HepG2 (cell line): ENCODE measurements around the gene KRTAP3-2. TPM values are rescaled to one million over a fixed set of nuclear protein-coding genes. Genes with fewer than 3 reads are reported as not detected.

Experiments
- FOXO4 ChIP-seq: sonication (generic); formaldehyde crosslinking; conservative IDR thresholded peaks from 2 replicates; pipeline ENCODE4 v1.8.1; 2023; ENCODE audit warnings: missing genetic modification reagents
- NR2F6 ChIP-seq, 2 experiments: IDR thresholded peaks; 2 replicates each; pipeline ENCODE4 v1.6.1; 2016; ENCODE audit warnings: antibody characterized with exemption in 1 of 2, mild to moderate bottlenecking in 1 of 2
- SRSF1 ChIP-seq: fragments of 200-400 bp; formaldehyde crosslinking; optimal IDR thresholded peaks from 2 replicates; pipeline ENCODE3; 2017; ENCODE audit warnings: mild to moderate bottlenecking, low read depth, low read length, moderate library complexity
- TBL1XR1 ChIP-seq: fragments of 150-350 bp; IDR thresholded peaks from 2 replicates; pipeline ENCODE4 v1.6.1; 2014; ENCODE audit warnings: borderline replicate concordance, low read length; ENCODE audit not compliant: partially characterized antibody
- WIZ ChIP-seq: sonication (generic); formaldehyde crosslinking; IDR thresholded peaks from 2 replicates; pipeline ENCODE4 v1.5.1; 2020; ENCODE audit warnings: mild to moderate bottlenecking, missing genetic modification reagents
- ZMYM2 ChIP-seq: sonication (generic); formaldehyde crosslinking; IDR thresholded peaks from 2 replicates; pipeline ENCODE4 v1.8.0; 2022; ENCODE audit warnings: mild to moderate bottlenecking, missing genetic modification reagents
- ZNF180 ChIP-seq: sonication (generic); formaldehyde crosslinking; IDR thresholded peaks from 2 replicates; pipeline ENCODE4 v1.4.0; 2020; ENCODE audit warnings: low read depth, missing genetic modification reagents, borderline replicate concordance
- ZNF687 ChIP-seq: sonication (generic); formaldehyde crosslinking; IDR thresholded peaks from 2 replicates; pipeline ENCODE4 v1.5.1; 2020; ENCODE audit warnings: mild to moderate bottlenecking, missing genetic modification reagents, moderate library complexity
- ZNF709 ChIP-seq: sonication (generic); formaldehyde crosslinking; IDR thresholded peaks from 2 replicates; pipeline ENCODE4 v1.5.0; 2020; ENCODE audit warnings: mild to moderate bottlenecking, missing genetic modification reagents
- ZNF777 ChIP-seq: sonication (generic); formaldehyde crosslinking; IDR thresholded peaks from 2 replicates; pipeline ENCODE4 v1.4.0; 2020; ENCODE audit warnings: missing genetic modification reagents
- ZNF891 ChIP-seq: sonication (generic); formaldehyde crosslinking; IDR thresholded peaks from 2 replicates; pipeline ENCODE4 v1.5.0; 2020; ENCODE audit warnings: mild to moderate bottlenecking, missing genetic modification reagents
- polyA plus RNA-seq, 8 experiments: library from polyadenylated mRNA; depleted of rRNA in 3 of 8; stranded (reverse) in 7 of 8; unstranded in 1 of 8; fragments of >200 nt; fragmentation: Illumina TruSeq in 4 of 8; extraction: Trizol in 4 of 8; gene quantifications; 2 replicates each; pipeline versions ENCODE4 v1.2.1 to v1.2.3, GENCODE V29; 2011 to 2016; ENCODE audit warnings: low read depth in 4 of 8, missing spikeins in 1 of 8, mixed read lengths in 1 of 8; ENCODE audit not compliant: insufficient read depth in 1 of 8
- total RNA-seq, 5 experiments: library from RNA; depleted of rRNA; stranded (reverse); fragments of >200 nt; fragmentation: Illumina TruSeq; extraction: Trizol; gene quantifications; 2 replicates each; pipeline ENCODE4 v1.2.3, GENCODE V29; 2016; ENCODE audit warnings: low read depth in 1 of 5
- TF ChIP-seq, protein P1 (sequence below): IDR thresholded peaks from 2 replicates; pipeline ENCODE4 v1.6.1; 2016; ENCODE audit warnings: missing biosample characterization, missing genetic modification reagents, low read depth
- TF ChIP-seq, protein P2 (sequence below): sonication (generic); formaldehyde crosslinking; IDR thresholded peaks from 2 replicates; pipeline ENCODE4 v1.4.0; 2020; ENCODE audit warnings: mild to moderate bottlenecking, missing genetic modification reagents, borderline replicate concordance

Gene KRTAP3-2
- total and polyA plus RNA-seq, 2 of the 13 experiments (the other 11 are each of a cell fraction or from before 2014, with no cell fraction given): not detected

GRCh38 chr17:40956401-40957254 lies 43.1 kb downstream of the KRTAP3-2 start (continued):
- no peak for TF ChIP-seq ZNF687 (CRISPR knock-in tag)
- no peak for TF ChIP-seq FOXO4
- no peak for TF ChIP-seq ZMYM2 (CRISPR knock-in tag)
- TF ChIP-seq, protein P1, sequence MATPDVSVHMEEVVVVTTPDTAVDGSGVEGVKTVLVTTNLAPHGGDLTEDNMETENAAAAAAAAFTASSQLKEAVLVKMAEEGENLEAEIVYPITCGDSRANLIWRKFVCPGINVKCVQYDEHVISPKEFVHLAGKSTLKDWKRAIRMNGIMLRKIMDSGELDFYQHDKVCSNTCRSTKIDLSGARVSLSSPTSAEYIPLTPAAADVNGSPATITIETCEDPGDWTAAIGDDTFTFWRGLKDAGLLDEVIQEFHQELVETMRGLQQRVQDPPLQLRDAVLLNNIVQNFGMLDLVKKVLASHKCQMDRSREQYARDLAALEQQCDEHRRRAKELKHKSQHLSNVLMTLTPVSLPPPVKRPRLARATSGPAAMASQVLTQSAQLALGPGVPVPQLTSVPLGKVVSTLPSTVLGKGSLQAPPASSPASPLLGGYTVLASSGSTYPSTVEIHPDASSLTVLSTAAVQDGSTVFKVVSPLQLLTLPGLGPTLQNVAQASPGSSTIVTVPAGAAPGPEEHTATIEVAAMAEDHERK (CRISPR knock-in tag): 0 out of 2 replicates have a peak, but pooled peaks have one; percentile 56
- no peak for TF ChIP-seq ZNF891
- no peak; the same call in 1 of the 2 replicates for TF ChIP-seq ZNF709 (CRISPR knock-in tag)
- TF ChIP-seq ZNF777 (CRISPR knock-in tag): no peak
- TF ChIP-seq SRSF1: no peak
- peak; percentile 94 for TF ChIP-seq TBL1XR1
- TF ChIP-seq WIZ (CRISPR knock-in tag): 0 out of 2 replicates have a peak, but pooled peaks have one; percentile 91
- TF ChIP-seq, protein P2, sequence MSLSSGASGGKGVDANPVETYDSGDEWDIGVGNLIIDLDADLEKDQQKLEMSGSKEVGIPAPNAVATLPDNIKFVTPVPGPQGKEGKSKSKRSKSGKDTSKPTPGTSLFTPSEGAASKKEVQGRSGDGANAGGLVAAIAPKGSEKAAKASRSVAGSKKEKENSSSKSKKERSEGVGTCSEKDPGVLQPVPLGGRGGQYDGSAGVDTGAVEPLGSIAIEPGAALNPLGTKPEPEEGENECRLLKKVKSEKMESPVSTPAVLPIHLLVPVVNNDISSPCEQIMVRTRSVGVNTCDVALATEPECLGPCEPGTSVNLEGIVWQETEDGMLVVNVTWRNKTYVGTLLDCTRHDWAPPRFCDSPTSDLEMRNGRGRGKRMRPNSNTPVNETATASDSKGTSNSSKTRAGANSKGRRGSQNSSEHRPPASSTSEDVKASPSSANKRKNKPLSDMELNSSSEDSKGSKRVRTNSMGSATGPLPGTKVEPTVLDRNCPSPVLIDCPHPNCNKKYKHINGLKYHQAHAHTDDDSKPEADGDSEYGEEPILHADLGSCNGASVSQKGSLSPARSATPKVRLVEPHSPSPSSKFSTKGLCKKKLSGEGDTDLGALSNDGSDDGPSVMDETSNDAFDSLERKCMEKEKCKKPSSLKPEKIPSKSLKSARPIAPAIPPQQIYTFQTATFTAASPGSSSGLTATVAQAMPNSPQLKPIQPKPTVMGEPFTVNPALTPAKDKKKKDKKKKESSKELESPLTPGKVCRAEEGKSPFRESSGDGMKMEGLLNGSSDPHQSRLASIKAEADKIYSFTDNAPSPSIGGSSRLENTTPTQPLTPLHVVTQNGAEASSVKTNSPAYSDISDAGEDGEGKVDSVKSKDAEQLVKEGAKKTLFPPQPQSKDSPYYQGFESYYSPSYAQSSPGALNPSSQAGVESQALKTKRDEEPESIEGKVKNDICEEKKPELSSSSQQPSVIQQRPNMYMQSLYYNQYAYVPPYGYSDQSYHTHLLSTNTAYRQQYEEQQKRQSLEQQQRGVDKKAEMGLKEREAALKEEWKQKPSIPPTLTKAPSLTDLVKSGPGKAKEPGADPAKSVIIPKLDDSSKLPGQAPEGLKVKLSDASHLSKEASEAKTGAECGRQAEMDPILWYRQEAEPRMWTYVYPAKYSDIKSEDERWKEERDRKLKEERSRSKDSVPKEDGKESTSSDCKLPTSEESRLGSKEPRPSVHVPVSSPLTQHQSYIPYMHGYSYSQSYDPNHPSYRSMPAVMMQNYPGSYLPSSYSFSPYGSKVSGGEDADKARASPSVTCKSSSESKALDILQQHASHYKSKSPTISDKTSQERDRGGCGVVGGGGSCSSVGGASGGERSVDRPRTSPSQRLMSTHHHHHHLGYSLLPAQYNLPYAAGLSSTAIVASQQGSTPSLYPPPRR (CRISPR knock-in tag): peak; percentile 98
- peak; percentile 96 for TF ChIP-seq NR2F6 (IDR thresholded peaks at IDR 0.05)
- TF ChIP-seq NR2F6 (CRISPR knock-in tag; IDR thresholded peaks at IDR 0.05): peak; percentile 97
- no peak for TF ChIP-seq ZNF180 (CRISPR knock-in tag)
